H9 (cell line): Measurements from ENCODE around the gene ZRANB3. TPM values are rescaled to one million over a fixed set of nuclear protein-coding genes. Genes with fewer than 3 reads are reported as not detected.

Experiments
- DNase-seq: peaks from one replicate; pipeline ENCODE4 v3.0.0-alpha.2; 2017
- H2AFZ ChIP-seq: one replicate; pipeline ENCODE4 v1.6.1; 2013; ENCODE audit warnings: mild to moderate bottlenecking, low read length, control low read depth, moderate library complexity
- H2AK5ac ChIP-seq: 2 replicates; pipeline ENCODE4 v1.6.1; 2013; ENCODE audit warnings: low read length, control low read depth, mixed read lengths; ENCODE audit not compliant: insufficient read length
- H2BK120ac ChIP-seq: one replicate; pipeline ENCODE4 v1.6.1; 2013; ENCODE audit warnings: low read depth, mild to moderate bottlenecking, low read length, control low read depth, inconsistent platforms; ENCODE audit not compliant: poor library complexity, severe bottlenecking
- H2BK12ac ChIP-seq: 2 replicates; pipeline ENCODE4 v1.6.1; 2013; ENCODE audit warnings: low read length, control low read depth, mixed read lengths, low read depth; ENCODE audit not compliant: insufficient read length
- H2BK15ac ChIP-seq: 2 replicates; pipeline ENCODE4 v1.6.1; 2013; ENCODE audit warnings: low read depth, low read length, control low read depth
- H2BK20ac ChIP-seq: one replicate; pipeline ENCODE4 v1.6.1; 2013; ENCODE audit warnings: low read depth, mild to moderate bottlenecking, low read length, control low read depth, inconsistent platforms; ENCODE audit not compliant: poor library complexity, severe bottlenecking
- H2BK5ac ChIP-seq: 2 replicates; pipeline ENCODE4 v1.6.1; 2013; ENCODE audit warnings: low read length, control low read depth, mixed read lengths; ENCODE audit not compliant: insufficient read length
- H3K14ac ChIP-seq: 2 replicates; pipeline ENCODE4 v1.6.1; 2013; ENCODE audit warnings: low read length, control low read depth; ENCODE audit not compliant: insufficient read depth
- H3K18ac ChIP-seq: 2 replicates; pipeline ENCODE4 v1.6.1; 2013; ENCODE audit warnings: low read depth, mild to moderate bottlenecking, mixed read lengths, low read length, control low read depth; ENCODE audit not compliant: insufficient read length
- H3K23ac ChIP-seq: 2 replicates; pipeline ENCODE4 v1.6.1; 2013; ENCODE audit warnings: low read length, control low read depth, mixed read lengths, low read depth; ENCODE audit not compliant: insufficient read length
- H3K23me2 ChIP-seq: 2 replicates; pipeline ENCODE4 v1.6.1; 2013; ENCODE audit warnings: low read depth, mild to moderate bottlenecking, mixed read lengths, low read length, control low read depth; ENCODE audit not compliant: insufficient read length, poor library complexity, severe bottlenecking
- H3K27ac ChIP-seq: 2 replicates; pipeline ENCODE4 v1.5.1; 2013; ENCODE audit warnings: low read length, control low read depth, mixed read lengths, low read depth; ENCODE audit not compliant: insufficient read length
- H3K27me3 ChIP-seq: 2 replicates; pipeline ENCODE4 v1.6.1; 2013; ENCODE audit warnings: low read length, control low read depth, inconsistent platforms; ENCODE audit not compliant: insufficient read depth
- H3K4ac ChIP-seq: 2 replicates; pipeline ENCODE4 v1.6.1; 2013; ENCODE audit warnings: low read depth, mild to moderate bottlenecking, control low read depth, inconsistent platforms, low read length, moderate library complexity
- H3K4me1 ChIP-seq: 2 replicates; pipeline ENCODE4 v1.6.1; 2013; ENCODE audit warnings: low read length, control low read depth, inconsistent platforms; ENCODE audit not compliant: insufficient read depth
- H3K4me2 ChIP-seq: 2 replicates; pipeline ENCODE4 v1.6.1; 2013; ENCODE audit warnings: low read length, control low read depth, mixed read lengths; ENCODE audit not compliant: insufficient read length, insufficient read depth
- H3K56ac ChIP-seq: 2 replicates; pipeline ENCODE4 v1.6.1; 2013; ENCODE audit warnings: low read depth, mild to moderate bottlenecking, mixed read lengths, low read length, control low read depth; ENCODE audit not compliant: insufficient read length
- H3K79me1 ChIP-seq: 2 replicates; pipeline ENCODE4 v1.6.1; 2013; ENCODE audit warnings: low read depth, mild to moderate bottlenecking, moderate library complexity, low read length, control low read depth, inconsistent platforms; ENCODE audit not compliant: insufficient read depth, poor library complexity, severe bottlenecking
- H3K79me2 ChIP-seq: 2 replicates; pipeline ENCODE4 v1.6.1; 2013; ENCODE audit warnings: low read length, control low read depth, inconsistent platforms; ENCODE audit not compliant: insufficient read depth
- H3K9ac ChIP-seq: 2 replicates; pipeline ENCODE4 v1.6.1; 2013; ENCODE audit warnings: low read length, control low read depth, mixed read lengths; ENCODE audit not compliant: insufficient read length; ENCODE audit errors: extremely low read depth
- H3K9me3 ChIP-seq: one replicate; pipeline ENCODE4 v1.6.1; 2013; ENCODE audit warnings: low read depth, low read length, inconsistent platforms; ENCODE audit not compliant: control insufficient read depth
- H3T11ph ChIP-seq: one replicate; pipeline ENCODE4 v1.6.1; 2013; ENCODE audit warnings: mild to moderate bottlenecking, low read length, control low read depth, inconsistent platforms
- H4K20me1 ChIP-seq: one replicate; pipeline ENCODE4 v1.6.1; 2013; ENCODE audit not compliant: control insufficient read depth, insufficient read length, insufficient read depth
- H4K5ac ChIP-seq: 2 replicates; pipeline ENCODE4 v1.6.1; 2013; ENCODE audit warnings: low read depth, mild to moderate bottlenecking, mixed read lengths, low read length, control low read depth; ENCODE audit not compliant: insufficient read length
- H4K8ac ChIP-seq: replicated peaks from 2 replicates; pipeline ENCODE4 v1.6.1; 2013; ENCODE audit warnings: low read length, control low read depth, mixed read lengths, low read depth; ENCODE audit not compliant: insufficient read length
- H4K91ac ChIP-seq: 2 replicates; pipeline ENCODE4 v1.6.1; 2013; ENCODE audit warnings: low read depth, mild to moderate bottlenecking, moderate library complexity, mixed read lengths, low read length, control low read depth; ENCODE audit not compliant: insufficient read length
- H3K27ac Mint-ChIP-seq, 3 experiments: 2 replicates in 2 of 3; 3 replicates in 1 of 3; pipeline ENCODE4 v1.8.0; 2020 to 2021; ENCODE audit warnings: mixed read lengths in 3 of 3, mild to moderate bottlenecking in 1 of 3, moderate library complexity in 1 of 3
- H3K27me3 Mint-ChIP-seq: 2 replicates; pipeline ENCODE4 v1.8.0; 2021; ENCODE audit warnings: low read depth, mild to moderate bottlenecking, moderate library complexity, mixed read lengths
- H3K36me3 Mint-ChIP-seq, 3 experiments: 2 replicates in 2 of 3; 3 replicates in 1 of 3; pipeline ENCODE4 v1.8.0; 2020 to 2021; ENCODE audit warnings: low read depth in 3 of 3, mixed read lengths in 3 of 3; ENCODE audit not compliant: insufficient read depth in 1 of 3
- H3K4me1 Mint-ChIP-seq, 2 experiments: 2 replicates each; pipeline ENCODE4 v1.8.0; 2020; ENCODE audit warnings: mixed read lengths in 2 of 2
- H3K4me3 Mint-ChIP-seq, 2 experiments: 2 replicates in 1 of 2; 3 replicates in 1 of 2; pipeline ENCODE4 v1.8.0; 2020 to 2021; ENCODE audit warnings: mild to moderate bottlenecking in 2 of 2, mixed read lengths in 2 of 2, moderate library complexity in 1 of 2
- H3K9me3 Mint-ChIP-seq, 2 experiments: 2 replicates in 1 of 2; 3 replicates in 1 of 2; pipeline ENCODE4 v1.8.0; 2020; ENCODE audit warnings: mild to moderate bottlenecking in 2 of 2, mixed read lengths in 2 of 2, moderate library complexity in 1 of 2
- WGBS: extraction: QIAGEN DNeasy Blood & Tissue Kit; methylation state at CpG from one replicate; pipeline ENCODE4 v1.1.7; 2013; ENCODE audit warnings: missing lambda C conversion rate, low lambda C conversion rate, mixed read lengths; ENCODE audit not compliant: insufficient read length; ENCODE audit errors: extremely low coverage; 5-methylcytosine and 5-hydroxymethylcytosine counted together
- total RNA-seq: library from RNA; stranded (reverse); gene quantifications from 2 replicates; pipeline ENCODE4 v1.2.1, GENCODE V29; 2021
- TF ChIP-seq, protein P1 (sequence below): fragments of 200-600 bp; sonication (generic); conservative IDR thresholded peaks from 3 replicates; pipeline ENCODE4 v1.8.0; 2021; ENCODE audit warnings: antibody characterized with exemption, mild to moderate bottlenecking

ZRANB3 gene
- total RNA-seq, 1 experiment from 2014 or later: 16.7 TPM

DNA sequence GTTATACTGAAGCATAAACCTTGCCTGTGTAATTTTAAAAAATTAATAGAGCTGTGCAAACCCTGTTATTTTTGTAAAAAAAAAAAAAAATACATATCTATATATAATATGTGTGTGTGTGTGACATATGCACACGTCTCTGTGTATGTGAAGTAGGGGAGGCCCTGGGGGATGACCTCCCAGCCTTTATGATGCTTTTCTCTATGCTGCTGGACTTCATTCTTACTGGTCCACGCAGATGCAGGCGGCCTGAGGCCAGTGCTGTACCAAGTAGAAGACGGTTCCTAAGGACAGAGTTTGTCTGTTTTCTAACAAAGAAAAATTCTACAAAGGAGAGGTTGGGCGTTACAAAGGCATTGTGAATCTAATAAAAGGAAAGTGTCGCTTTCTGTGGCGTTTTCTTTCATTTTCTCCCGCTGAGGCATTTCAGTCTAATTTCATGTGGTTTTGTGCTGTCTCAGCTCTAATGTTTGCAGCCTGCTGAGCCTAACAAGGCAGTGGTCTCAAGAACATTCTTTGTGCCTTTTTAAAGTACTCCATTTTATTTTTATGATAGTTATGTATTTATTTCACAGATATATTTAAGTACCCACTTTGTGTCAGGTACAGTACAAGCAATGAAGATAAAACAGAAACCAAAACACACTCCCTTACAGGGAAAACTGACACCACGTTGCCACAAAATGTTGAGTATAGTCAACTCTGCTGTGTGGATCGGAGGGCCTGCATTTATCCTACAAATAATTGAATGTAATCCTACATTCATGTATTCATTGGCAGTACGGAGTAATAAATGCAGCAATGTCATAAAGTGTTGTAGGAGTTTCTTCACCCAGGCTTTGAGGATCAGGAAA is 360.9 kb downstream of the ZRANB3 start:
- WGBS: no CpG with 5 or more reads among the region's 11 CpGs
- Histone ChIP-seq H4K5ac (no peak overlapping the region), H3T11ph (no peak overlapping the region), H3K4me2 (no peak overlapping the region), H2AK5ac (no peak overlapping the region), H4K8ac (no peak overlapping the region), H4K91ac (no peak overlapping the region), H2BK12ac (no peak overlapping the region), H2BK15ac (no peak overlapping the region), H3K9me3 (no peaks in the 10 kb centered on the region), H2BK5ac (no peak overlapping the region), H3K18ac (no peak overlapping the region), H2BK120ac (no peak overlapping the region), H2BK20ac (no peak overlapping the region), H2AFZ (no peak overlapping the region), H3K4me1 (no peaks in the 10 kb centered on the region; the same call in 1 of the 2 replicates), H3K79me1 (no peaks in the 10 kb centered on the region), H3K56ac (no peak overlapping the region), H3K14ac (no peak overlapping the region), H3K23me2 (no peaks in the 10 kb centered on the region), H3K23ac (no peak overlapping the region), H3K4ac (no peak overlapping the region), H3K27ac (no peak overlapping the region), H4K20me1 (no peaks in the 10 kb centered on the region), H3K9ac (no peak overlapping the region), H3K27me3 (no peaks in the 10 kb centered on the region), H3K79me2 (no peaks in the 10 kb centered on the region)
- H3K9me3 Mint-ChIP-seq: no peaks in the 10 kb centered on the region
- no peaks in the 10 kb centered on the region for H3K27me3 Mint-ChIP-seq
- no peak overlapping the region for H3K4me3 Mint-ChIP-seq
- peaks cover 38 to 53% (median 51%) of the 10 kb centered on the region in 3 experiments for H3K36me3 Mint-ChIP-seq
- H3K27ac Mint-ChIP-seq: no peak overlapping the region
- H3K4me1 Mint-ChIP-seq: peaks cover 3 to 8% of the 10 kb centered on the region in 2 experiments; a peak in 1 of 4 replicates
- TF ChIP-seq, protein P1, sequence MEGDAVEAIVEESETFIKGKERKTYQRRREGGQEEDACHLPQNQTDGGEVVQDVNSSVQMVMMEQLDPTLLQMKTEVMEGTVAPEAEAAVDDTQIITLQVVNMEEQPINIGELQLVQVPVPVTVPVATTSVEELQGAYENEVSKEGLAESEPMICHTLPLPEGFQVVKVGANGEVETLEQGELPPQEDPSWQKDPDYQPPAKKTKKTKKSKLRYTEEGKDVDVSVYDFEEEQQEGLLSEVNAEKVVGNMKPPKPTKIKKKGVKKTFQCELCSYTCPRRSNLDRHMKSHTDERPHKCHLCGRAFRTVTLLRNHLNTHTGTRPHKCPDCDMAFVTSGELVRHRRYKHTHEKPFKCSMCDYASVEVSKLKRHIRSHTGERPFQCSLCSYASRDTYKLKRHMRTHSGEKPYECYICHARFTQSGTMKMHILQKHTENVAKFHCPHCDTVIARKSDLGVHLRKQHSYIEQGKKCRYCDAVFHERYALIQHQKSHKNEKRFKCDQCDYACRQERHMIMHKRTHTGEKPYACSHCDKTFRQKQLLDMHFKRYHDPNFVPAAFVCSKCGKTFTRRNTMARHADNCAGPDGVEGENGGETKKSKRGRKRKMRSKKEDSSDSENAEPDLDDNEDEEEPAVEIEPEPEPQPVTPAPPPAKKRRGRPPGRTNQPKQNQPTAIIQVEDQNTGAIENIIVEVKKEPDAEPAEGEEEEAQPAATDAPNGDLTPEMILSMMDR: no peak
- DNase-seq: no peak
